Nephron (organoid): Measurements from ENCODE around the gene INMT.

Experiments used
- H3K27ac Mint-ChIP-seq, 3 experiments: 2 replicates each; pipeline ENCODE4 v1.8.0; 2020; ENCODE audit warnings: mixed read lengths in 3 of 3, mild to moderate bottlenecking in 2 of 3, moderate library complexity in 1 of 3
- H3K27me3 Mint-ChIP-seq: 2 replicates; pipeline ENCODE4 v1.8.0; 2021; ENCODE audit warnings: low read depth, mild to moderate bottlenecking, moderate library complexity, mixed read lengths
- H3K36me3 Mint-ChIP-seq: 2 replicates; pipeline ENCODE4 v1.8.0; 2020; ENCODE audit warnings: low read depth, mixed read lengths
- H3K4me1 Mint-ChIP-seq: 2 replicates; pipeline ENCODE4 v1.8.0; 2020; ENCODE audit warnings: mixed read lengths
- H3K4me3 Mint-ChIP-seq, 3 experiments: 2 replicates each; pipeline ENCODE4 v1.8.0; 2020; ENCODE audit warnings: mild to moderate bottlenecking in 3 of 3, mixed read lengths in 3 of 3, moderate library complexity in 2 of 3
- H3K9me3 Mint-ChIP-seq: 2 replicates; pipeline ENCODE4 v1.8.0; 2020; ENCODE audit warnings: mixed read lengths
- TF ChIP-seq, protein P1 (sequence below), 3 experiments: fragments of 200-600 bp; sonication (generic); IDR thresholded peaks; one replicate each; pipeline ENCODE4 v1.5.0; 2021; ENCODE audit warnings: antibody characterized with exemption in 3 of 3; ENCODE audit not compliant: unreplicated experiment in 3 of 3

INMT gene

DNA sequence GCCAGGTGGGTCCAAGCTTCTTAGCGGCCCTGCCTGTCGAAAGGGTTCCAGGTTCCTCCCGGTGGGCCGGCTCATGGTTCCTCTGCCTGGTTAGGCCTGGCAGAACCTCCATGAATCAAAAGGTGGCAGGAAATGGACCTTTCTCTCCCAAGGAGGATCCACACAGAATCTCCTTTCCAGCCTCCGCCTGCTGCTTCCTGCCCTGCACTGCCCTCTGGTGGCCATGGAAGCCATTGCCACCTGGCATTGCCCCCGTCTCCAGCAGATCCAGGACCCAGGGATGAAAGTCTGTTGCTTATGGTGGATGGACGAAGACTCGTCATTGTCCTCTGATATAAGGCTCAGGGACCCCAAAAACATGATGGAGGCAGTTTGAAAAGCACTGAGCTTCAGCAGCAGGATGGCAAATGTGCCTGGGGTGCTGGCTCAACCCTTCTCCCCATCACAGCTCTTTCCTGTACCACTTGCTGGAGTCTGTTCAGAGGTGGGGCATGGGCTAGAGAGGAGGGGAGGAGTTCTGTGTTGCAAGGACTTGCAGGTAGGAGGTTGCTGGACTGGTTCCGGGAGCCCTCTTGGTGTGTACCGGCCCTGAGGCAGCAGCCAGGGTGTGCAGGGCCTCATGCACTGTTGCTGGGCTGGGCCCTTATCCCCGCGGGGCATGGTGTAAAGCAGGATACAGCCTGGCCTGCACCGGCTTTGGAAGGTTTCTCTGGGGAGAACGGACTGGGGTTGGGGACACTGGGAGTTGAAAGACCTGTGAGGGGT, 11.3 kb upstream of the INMT start:
- TF ChIP-seq, protein P1, sequence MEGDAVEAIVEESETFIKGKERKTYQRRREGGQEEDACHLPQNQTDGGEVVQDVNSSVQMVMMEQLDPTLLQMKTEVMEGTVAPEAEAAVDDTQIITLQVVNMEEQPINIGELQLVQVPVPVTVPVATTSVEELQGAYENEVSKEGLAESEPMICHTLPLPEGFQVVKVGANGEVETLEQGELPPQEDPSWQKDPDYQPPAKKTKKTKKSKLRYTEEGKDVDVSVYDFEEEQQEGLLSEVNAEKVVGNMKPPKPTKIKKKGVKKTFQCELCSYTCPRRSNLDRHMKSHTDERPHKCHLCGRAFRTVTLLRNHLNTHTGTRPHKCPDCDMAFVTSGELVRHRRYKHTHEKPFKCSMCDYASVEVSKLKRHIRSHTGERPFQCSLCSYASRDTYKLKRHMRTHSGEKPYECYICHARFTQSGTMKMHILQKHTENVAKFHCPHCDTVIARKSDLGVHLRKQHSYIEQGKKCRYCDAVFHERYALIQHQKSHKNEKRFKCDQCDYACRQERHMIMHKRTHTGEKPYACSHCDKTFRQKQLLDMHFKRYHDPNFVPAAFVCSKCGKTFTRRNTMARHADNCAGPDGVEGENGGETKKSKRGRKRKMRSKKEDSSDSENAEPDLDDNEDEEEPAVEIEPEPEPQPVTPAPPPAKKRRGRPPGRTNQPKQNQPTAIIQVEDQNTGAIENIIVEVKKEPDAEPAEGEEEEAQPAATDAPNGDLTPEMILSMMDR (IDR thresholded peaks at IDR 0.05; ENCODE audit: unreplicated experiment in 3 of 3): peak; percentile 94 to 96 (median 96)
- peaks cover 21% of the 10 kb centered on the region for H3K4me1 Mint-ChIP-seq
- no peak overlapping the region for H3K4me3 Mint-ChIP-seq
- H3K36me3 Mint-ChIP-seq: no peaks in the 10 kb centered on the region
- peak overlapping the region in 1 of 3 experiments; percentile 29 for H3K27ac Mint-ChIP-seq
- peaks cover 16% of the 10 kb centered on the region for H3K27me3 Mint-ChIP-seq
- no peaks in the 10 kb centered on the region for H3K9me3 Mint-ChIP-seq

- Mint-ChIP-seq H3K4me3 (no peak overlapping the region), H3K27ac (no peak overlapping the region), H3K27me3 (peaks cover 16% of the 10 kb centered on the region), H3K9me3 (no peaks in the 10 kb centered on the region), H3K36me3 (no peaks in the 10 kb centered on the region), H3K4me1 (peaks cover 21% of the 10 kb centered on the region)
- TF ChIP-seq, protein P1 (IDR thresholded peaks at IDR 0.05; ENCODE audit: unreplicated experiment in 3 of 3): no peak
Observed at GRCh38 chr7:30741289-30741688, 10.6 kb upstream of the INMT start.

GRCh38 chr7:30743371-30744074, 8.4 kb upstream of the INMT start:
- TF ChIP-seq, protein P1 (IDR thresholded peaks at IDR 0.05; ENCODE audit: unreplicated experiment in 3 of 3): no peak
- no peak overlapping the region for H3K4me3 Mint-ChIP-seq
- H3K9me3 Mint-ChIP-seq: no peaks in the 10 kb centered on the region
- H3K27ac Mint-ChIP-seq: peak overlapping the region in 1 of 3 experiments; percentile 94
- peaks cover 13% of the 10 kb centered on the region for H3K27me3 Mint-ChIP-seq
- H3K36me3 Mint-ChIP-seq: no peaks in the 10 kb centered on the region
- H3K4me1 Mint-ChIP-seq: peaks cover 22% of the 10 kb centered on the region

DNA sequence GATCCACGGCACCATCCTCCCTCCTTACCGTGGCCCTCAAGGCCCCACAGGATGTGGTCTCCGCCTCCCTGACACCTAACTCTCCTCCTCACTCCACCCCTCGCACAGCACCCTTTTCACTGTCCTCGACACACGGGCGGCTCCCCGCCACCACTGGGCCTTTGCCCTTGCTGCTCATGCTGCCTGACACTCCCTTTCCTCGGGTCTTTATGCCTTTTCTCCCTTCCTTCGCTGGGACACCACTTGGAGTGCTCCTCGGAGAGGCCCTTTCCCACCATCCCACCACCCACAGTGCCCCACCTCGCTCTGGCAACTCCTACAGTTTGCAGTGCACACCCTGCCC, 7.9 kb upstream of the INMT start:
- no peak overlapping the region for H3K4me3 Mint-ChIP-seq
- H3K27me3 Mint-ChIP-seq: peaks cover 11% of the 10 kb centered on the region
- H3K27ac Mint-ChIP-seq: peak overlapping the region in 1 of 3 experiments; percentile 94
- no peaks in the 10 kb centered on the region for H3K36me3 Mint-ChIP-seq
- TF ChIP-seq, protein P1 (IDR thresholded peaks at IDR 0.05; ENCODE audit: unreplicated experiment in 3 of 3): no peak
- H3K9me3 Mint-ChIP-seq: no peaks in the 10 kb centered on the region
- H3K4me1 Mint-ChIP-seq: peaks cover 27% of the 10 kb centered on the region

GRCh38 chr7:30745261-30745941, 6.5 kb upstream of the INMT start:
- Mint-ChIP-seq H3K9me3 (peaks cover 7% of the 10 kb centered on the region), H3K27ac (peak overlapping the region; percentile 32 to 96 (median 94)), H3K36me3 (peaks cover under 1% of the 10 kb centered on the region), H3K4me1 (peaks cover 38% of the 10 kb centered on the region), H3K4me3 (peak overlapping the region in 1 of 3 experiments; percentile 24), H3K27me3 (peaks cover 11% of the 10 kb centered on the region)
- TF ChIP-seq, protein P1 (IDR thresholded peaks at IDR 0.05; ENCODE audit: unreplicated experiment in 3 of 3): no peak
